SU-DHL-6 (cell line): ENCODE data around the gene B3GALNT1.

Experiments
- H2AFZ ChIP-seq: fragments of 200-600 bp; sonication (generic); 2 replicates; pipeline ENCODE4 v1.6.1; 2014; ENCODE audit warnings: low read depth, mild to moderate bottlenecking, moderate library complexity, mixed read lengths, antibody characterized with exemption, low read length; ENCODE audit not compliant: severe bottlenecking
- H3F3A ChIP-seq: fragments of 200-600 bp; shearing (Covaris generic); 2 replicates; pipeline ENCODE4 v1.6.0; 2016; ENCODE audit warnings: antibody characterized with exemption, mild to moderate bottlenecking; ENCODE audit not compliant: insufficient read depth
- H3K27ac ChIP-seq: fragments of 200-600 bp; sonication (generic); 2 replicates; pipeline ENCODE4 v1.5.1; 2016; ENCODE audit warnings: low read depth, mild to moderate bottlenecking, low read length, moderate library complexity, mixed read lengths
- H3K27me3 ChIP-seq: fragments of 200-600 bp; sonication (generic), shearing (Covaris generic); 2 replicates; pipeline ENCODE4 v1.6.0; 2014; ENCODE audit warnings: mild to moderate bottlenecking, low read length
- H3K36me3 ChIP-seq: fragments of 200-600 bp; sonication (generic); 2 replicates; pipeline ENCODE4 v1.6.1; 2014; ENCODE audit warnings: mild to moderate bottlenecking, low read length, mixed read lengths
- H3K4me2 ChIP-seq: fragments of 300-600, 200-600 bp; shearing (Covaris generic), sonication (generic); 2 replicates; pipeline ENCODE4 v1.6.0; 2014; ENCODE audit warnings: low read length, low read depth, mild to moderate bottlenecking; ENCODE audit not compliant: poor library complexity, severe bottlenecking
- H3K4me3 ChIP-seq: fragments of 200-600 bp; sonication (generic); 2 replicates; pipeline ENCODE4 v1.5.1; 2014; ENCODE audit warnings: antibody characterized with exemption, low read length, mild to moderate bottlenecking, mixed read lengths; ENCODE audit not compliant: insufficient read depth, poor library complexity, severe bottlenecking
- H3K79me2 ChIP-seq: fragments of 200-600 bp; sonication (generic); 2 replicates; pipeline ENCODE4 v1.6.1; 2014; ENCODE audit warnings: mild to moderate bottlenecking, low read length, moderate library complexity; ENCODE audit not compliant: insufficient read depth
- H3K9ac ChIP-seq: fragments of 200-600 bp; sonication (generic); 2 replicates; pipeline ENCODE4 v1.7.0; 2014; ENCODE audit warnings: mild to moderate bottlenecking, low read length
- H3K9me2 ChIP-seq: fragments of 200-600 bp; sonication (generic); replicated peaks from 2 replicates; pipeline ENCODE4 v1.6.1; 2014; ENCODE audit warnings: low read length; ENCODE audit not compliant: insufficient read depth
- H3K9me3 ChIP-seq: fragments of 200-600 bp; sonication (generic); 2 replicates; pipeline ENCODE4 v1.6.1; 2014; ENCODE audit warnings: low read length, mixed read lengths; ENCODE audit not compliant: insufficient read depth
- H4K20me1 ChIP-seq: fragments of 200-600 bp; sonication (generic); 2 replicates; pipeline ENCODE4 v1.6.1; 2014; ENCODE audit warnings: low read depth, mild to moderate bottlenecking, antibody characterized with exemption, low read length, moderate library complexity, mixed read lengths
- CTCF ChIP-seq: fragments of 200-600 bp; sonication (generic); IDR thresholded peaks from one replicate; pipeline ENCODE4 v1.5.1; 2017; ENCODE audit warnings: antibody characterized with exemption, mild to moderate bottlenecking, low read length, moderate library complexity; ENCODE audit not compliant: insufficient read depth, poor library complexity, severe bottlenecking
- EZH2phosphoT487 ChIP-seq: fragments of 200-600 bp; sonication (generic), shearing (Covaris generic); conservative IDR thresholded peaks from 2 replicates; pipeline ENCODE4 v1.6.1; 2018; ENCODE audit warnings: mild to moderate bottlenecking, antibody characterized with exemption, low read length, moderate library complexity, mixed read lengths

Gene B3GALNT1

GRCh38 chr3:161051856-161052255 is 53.3 kb downstream of the B3GALNT1 start:
- Histone ChIP-seq H3K4me2 (no peak overlapping the region), H3K27ac (no peak overlapping the region), H3K27me3 (no peaks in the 10 kb centered on the region), H3K36me3 (no peaks in the 10 kb centered on the region), H3K9ac (no peak overlapping the region), H3K4me3 (no peak overlapping the region), H2AFZ (no peak overlapping the region), H3K9me2 (no peaks in the 10 kb centered on the region), H4K20me1 (no peaks in the 10 kb centered on the region), H3K79me2 (no peaks in the 10 kb centered on the region), H3F3A (no peaks in the 10 kb centered on the region), H3K9me3 (no peaks in the 10 kb centered on the region)
- no peak for TF ChIP-seq EZH2phosphoT487
- no peak for TF ChIP-seq CTCF

DNA sequence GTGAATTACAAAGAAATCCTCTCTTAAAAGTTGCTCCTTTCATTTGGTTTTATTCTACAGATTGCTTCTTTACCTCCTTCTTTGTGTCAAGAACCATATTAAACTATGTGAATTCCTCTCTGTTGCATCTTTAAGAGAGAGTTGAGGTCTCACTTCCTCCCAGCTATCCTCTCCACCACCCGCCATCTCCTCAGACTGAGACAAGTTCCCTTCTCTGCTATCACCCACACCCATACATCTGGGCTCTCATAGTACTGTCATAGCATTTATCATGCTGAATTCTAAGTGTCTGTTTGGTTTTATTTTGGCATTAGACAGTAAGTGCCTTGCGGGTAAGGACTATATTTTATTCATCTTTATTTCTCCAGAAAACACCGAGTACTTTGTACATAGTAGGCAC is 54.2 kb downstream of the B3GALNT1 start:
- no peaks in the 10 kb centered on the region for H3F3A ChIP-seq
- no peaks in the 10 kb centered on the region for H3K27me3 ChIP-seq
- H3K9me2 ChIP-seq: no peaks in the 10 kb centered on the region
- no peak overlapping the region for H2AFZ ChIP-seq
- H3K27ac ChIP-seq: no peak overlapping the region
- H3K9me3 ChIP-seq: no peaks in the 10 kb centered on the region
- no peaks in the 10 kb centered on the region for H3K36me3 ChIP-seq
- no peak overlapping the region for H3K4me3 ChIP-seq
- no peak for TF ChIP-seq CTCF
- no peak for TF ChIP-seq EZH2phosphoT487
- no peaks in the 10 kb centered on the region for H4K20me1 ChIP-seq
- H3K79me2 ChIP-seq: no peaks in the 10 kb centered on the region
- no peak overlapping the region for H3K9ac ChIP-seq
- no peak overlapping the region for H3K4me2 ChIP-seq

GRCh38 chr3:161049683-161050248 is 55.4 kb downstream of the B3GALNT1 start:
- no peak for TF ChIP-seq EZH2phosphoT487
- TF ChIP-seq CTCF: no peak
- Histone ChIP-seq H3K79me2 (no peaks in the 10 kb centered on the region), H3K4me2 (no peak overlapping the region), H3K36me3 (no peaks in the 10 kb centered on the region), H3K4me3 (no peak overlapping the region), H3K27me3 (no peaks in the 10 kb centered on the region), H3K9me2 (no peaks in the 10 kb centered on the region), H3K27ac (no peak overlapping the region), H2AFZ (no peak overlapping the region), H3K9ac (no peak overlapping the region), H3F3A (no peaks in the 10 kb centered on the region), H4K20me1 (no peaks in the 10 kb centered on the region), H3K9me3 (no peaks in the 10 kb centered on the region)
